KMS-11 (cell line): ENCODE results near the gene MOB3B.
A peak's percentile ranks its signal among the peaks of the same experiment; 100 is the strongest.

ENCODE experiments used
- H2AFZ ChIP-seq: fragments of 200-600 bp; sonication (generic); 2 replicates; pipeline ENCODE4 v1.6.1; 2016; ENCODE audit warnings: antibody characterized with exemption, mixed run types, low read depth
- H3K27ac ChIP-seq: fragments of 200-600 bp; sonication (generic); 2 replicates; pipeline ENCODE4 v1.6.1; 2016; ENCODE audit warnings: mild to moderate bottlenecking, mixed run types
- H3K27me3 ChIP-seq: fragments of 200-600 bp; sonication (generic); 2 replicates; pipeline ENCODE4 v1.6.1; 2017; ENCODE audit warnings: mild to moderate bottlenecking, low read depth, mixed run types, moderate library complexity; ENCODE audit not compliant: insufficient read depth
- H3K36me3 ChIP-seq: fragments of 200-600 bp; sonication (generic); 2 replicates; pipeline ENCODE4 v1.6.1; 2017; ENCODE audit warnings: mild to moderate bottlenecking, mixed run types; ENCODE audit not compliant: insufficient read depth
- H3K4me1 ChIP-seq: fragments of 200-600 bp; sonication (generic); 2 replicates; pipeline ENCODE4 v1.6.1; 2016; ENCODE audit warnings: mild to moderate bottlenecking, low read depth, mixed run types; ENCODE audit not compliant: poor library complexity, severe bottlenecking
- H3K4me2 ChIP-seq: fragments of 200-600 bp; sonication (generic); 2 replicates; pipeline ENCODE4 v1.7.0; 2016; ENCODE audit warnings: mild to moderate bottlenecking, mixed run types
- H3K4me3 ChIP-seq: fragments of 200-600 bp; sonication (generic); IDR thresholded peaks from 2 replicates; pipeline ENCODE4 v1.6.1; 2017; ENCODE audit warnings: low read depth, low read length, mixed read lengths; ENCODE audit not compliant: insufficient read depth
- H3K79me2 ChIP-seq: fragments of 200-600 bp; sonication (generic); 2 replicates; pipeline ENCODE4 v1.6.1; 2016; ENCODE audit warnings: low read depth, mixed run types; ENCODE audit not compliant: insufficient read depth
- H3K9ac ChIP-seq: fragments of 200-600 bp; sonication (generic); 2 replicates; pipeline ENCODE4 v1.6.1; 2016; ENCODE audit warnings: mild to moderate bottlenecking, mixed run types
- H4K20me1 ChIP-seq: fragments of 200-600 bp; sonication (generic); 2 replicates; pipeline ENCODE4 v1.6.1; 2016; ENCODE audit warnings: mild to moderate bottlenecking, mixed run types; ENCODE audit not compliant: insufficient read depth
- CTCF ChIP-seq: fragments of 200-600 bp; sonication (generic); conservative IDR thresholded peaks from 2 replicates; pipeline ENCODE4 v1.6.1; 2017; ENCODE audit warnings: low read depth, mild to moderate bottlenecking, antibody characterized with exemption, low read length, moderate library complexity, mixed read lengths

Gene MOB3B

DNA sequence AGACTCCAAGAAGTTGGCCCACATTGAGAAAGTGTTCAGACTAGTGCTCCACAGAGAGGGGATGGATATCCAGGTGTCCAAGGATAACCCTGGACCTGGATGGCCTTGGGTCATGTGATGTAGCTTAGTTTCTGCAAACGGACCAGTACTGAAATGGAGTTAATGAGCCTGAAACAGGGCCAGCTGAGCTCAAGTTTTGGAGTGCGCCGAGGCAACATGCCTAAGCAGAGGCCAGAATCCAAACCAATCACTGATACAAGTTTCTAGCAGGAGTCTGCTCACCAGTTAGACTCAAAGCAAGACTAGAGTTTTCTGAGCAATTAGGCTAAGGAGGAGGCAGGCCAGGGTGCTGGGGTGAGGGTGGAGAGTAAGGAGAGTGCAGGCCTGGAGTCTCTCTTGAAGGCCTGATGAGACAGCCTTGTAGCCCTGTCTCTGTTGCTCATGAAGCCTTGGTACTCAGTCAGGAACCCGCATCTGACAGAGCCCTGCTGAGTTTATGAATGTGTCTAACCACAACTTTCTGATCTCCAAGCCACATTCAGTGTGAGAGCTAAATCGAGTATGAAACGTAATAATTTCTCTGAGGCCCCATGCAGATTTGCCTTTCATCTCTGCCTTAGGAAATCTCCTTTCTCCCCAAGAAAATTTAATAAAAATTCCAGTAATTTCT lies 163.8 kb downstream of the MOB3B start:
- Histone ChIP-seq H3K27me3 (peaks cover 31% of the 10 kb centered on the region), H2AFZ (no peak overlapping the region), H3K36me3 (no peaks in the 10 kb centered on the region), H4K20me1 (no peaks in the 10 kb centered on the region), H3K9ac (no peak overlapping the region), H3K27ac (no peak overlapping the region; the same call in 1 of the 2 replicates), H3K4me3 (no peak overlapping the region), H3K79me2 (no peaks in the 10 kb centered on the region), H3K4me1 (peaks cover 32% of the 10 kb centered on the region), H3K4me2 (peak overlapping the region; percentile 92)
- TF ChIP-seq CTCF, result no peak

DNA sequence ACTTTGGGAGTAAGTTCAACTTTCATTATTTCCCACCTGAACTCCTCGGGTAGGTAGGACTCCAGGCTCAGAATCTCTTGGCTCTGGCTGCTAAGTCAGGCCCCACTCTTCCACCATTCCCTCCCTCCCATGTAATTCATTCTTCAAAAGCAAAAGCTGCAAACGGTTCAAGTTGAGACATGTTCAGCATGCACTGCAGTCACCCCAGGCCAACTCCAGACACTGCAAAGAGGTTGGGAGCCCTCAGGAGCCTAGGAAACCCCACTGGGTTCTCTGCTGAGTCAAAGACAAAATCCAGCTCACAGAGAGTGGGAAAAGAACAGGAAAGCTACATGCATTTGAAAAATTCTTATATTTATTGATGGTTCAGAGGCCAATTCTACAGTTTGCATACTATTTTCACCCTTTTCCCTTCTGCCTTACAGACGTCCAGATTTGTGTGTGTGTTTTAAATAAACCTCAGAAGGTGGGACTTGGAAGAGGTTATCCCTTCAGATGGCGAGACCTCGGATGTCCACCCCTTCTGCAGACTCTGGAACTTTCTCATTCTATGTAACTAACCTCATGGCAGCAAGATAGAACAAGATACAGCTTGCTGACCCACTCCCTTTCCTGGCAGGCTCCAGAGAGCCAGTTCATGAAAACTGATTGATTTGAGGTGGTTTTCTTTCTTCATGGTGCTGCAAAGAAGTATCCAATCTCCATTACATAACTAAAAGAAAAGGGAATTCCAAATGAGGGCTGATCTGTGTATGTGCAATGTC lies 167.0 kb downstream of the MOB3B start:
- Histone ChIP-seq H3K27ac (no peak overlapping the region), H2AFZ (no peak overlapping the region), H3K79me2 (no peaks in the 10 kb centered on the region), H3K4me1 (peaks cover 28% of the 10 kb centered on the region), H3K4me2 (no peak overlapping the region), H3K4me3 (no peak overlapping the region), H3K27me3 (peaks cover 10% of the 10 kb centered on the region; the same call in 1 of the 2 replicates), H3K36me3 (no peaks in the 10 kb centered on the region), H4K20me1 (no peaks in the 10 kb centered on the region), H3K9ac (no peak overlapping the region)
- no peak for TF ChIP-seq CTCF

DNA sequence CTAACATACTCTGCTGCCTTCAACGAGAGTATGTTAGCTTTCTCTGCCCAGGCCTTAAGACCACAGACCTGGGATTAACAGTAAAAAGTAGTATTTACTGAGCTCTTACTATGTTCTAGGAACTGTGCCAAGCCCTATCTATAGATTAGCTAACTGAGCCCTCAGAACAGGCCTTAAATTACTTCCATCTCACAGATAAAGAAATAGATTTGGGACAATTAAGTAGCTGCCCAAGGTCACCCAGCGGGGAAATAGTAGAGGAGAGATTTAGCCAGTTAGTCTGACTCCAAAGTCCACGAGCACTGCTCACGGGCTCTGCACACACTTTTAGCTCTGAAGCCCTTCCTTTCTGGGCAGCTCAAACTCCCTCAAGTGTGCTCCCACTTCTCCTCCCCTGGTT lies 168.1 kb downstream of the MOB3B start:
- Histone ChIP-seq H3K4me1 (peaks cover 16% of the 10 kb centered on the region), H3K4me2 (no peak overlapping the region), H2AFZ (no peak overlapping the region), H3K79me2 (no peaks in the 10 kb centered on the region), H3K36me3 (no peaks in the 10 kb centered on the region), H3K27me3 (peaks cover 5% of the 10 kb centered on the region; the same call in 1 of the 2 replicates), H3K9ac (no peak overlapping the region), H4K20me1 (no peaks in the 10 kb centered on the region), H3K4me3 (no peak overlapping the region), H3K27ac (no peak overlapping the region)
- no peak for TF ChIP-seq CTCF

DNA sequence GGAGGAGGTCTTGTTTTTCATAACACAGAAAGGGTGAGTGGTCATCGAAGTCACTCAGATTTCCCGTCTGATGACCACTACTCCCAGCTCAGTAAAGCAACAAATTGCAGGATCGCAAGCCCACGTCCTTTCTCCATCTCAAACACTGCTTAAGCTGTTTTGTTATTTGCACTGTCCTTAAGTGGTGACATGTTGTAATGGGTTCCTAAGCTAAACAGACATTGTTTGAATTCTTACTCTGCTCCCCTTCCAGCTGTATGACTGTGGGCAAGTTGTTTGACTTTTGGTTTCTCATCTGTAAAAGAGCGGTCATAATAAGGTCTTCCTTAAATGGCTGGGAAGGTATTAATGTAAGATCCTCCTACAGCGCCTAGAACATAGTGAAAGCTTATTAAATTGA lies 169.9 kb downstream of the MOB3B start:
- Histone ChIP-seq H3K27ac (no peak overlapping the region), H4K20me1 (no peaks in the 10 kb centered on the region), H3K4me2 (no peak overlapping the region), H3K4me1 (peaks cover 1% of the 10 kb centered on the region), H2AFZ (no peak overlapping the region), H3K9ac (no peak overlapping the region), H3K36me3 (no peaks in the 10 kb centered on the region), H3K79me2 (no peaks in the 10 kb centered on the region), H3K27me3 (peaks cover 4% of the 10 kb centered on the region; the same call in 1 of the 2 replicates), H3K4me3 (no peak overlapping the region)
- TF ChIP-seq CTCF, result no peak
